ENCODE measurements around the gene C3. TPM values are rescaled to one million over a fixed set of nuclear protein-coding genes. Genes with fewer than 3 reads are reported as not detected.
A peak's percentile ranks its signal among the peaks of the same experiment; 100 is the strongest.

C3 gene
- polyA plus RNA-seq, 3 donors = 2.4 to 5.3 (median 3.2) TPM

DNA sequence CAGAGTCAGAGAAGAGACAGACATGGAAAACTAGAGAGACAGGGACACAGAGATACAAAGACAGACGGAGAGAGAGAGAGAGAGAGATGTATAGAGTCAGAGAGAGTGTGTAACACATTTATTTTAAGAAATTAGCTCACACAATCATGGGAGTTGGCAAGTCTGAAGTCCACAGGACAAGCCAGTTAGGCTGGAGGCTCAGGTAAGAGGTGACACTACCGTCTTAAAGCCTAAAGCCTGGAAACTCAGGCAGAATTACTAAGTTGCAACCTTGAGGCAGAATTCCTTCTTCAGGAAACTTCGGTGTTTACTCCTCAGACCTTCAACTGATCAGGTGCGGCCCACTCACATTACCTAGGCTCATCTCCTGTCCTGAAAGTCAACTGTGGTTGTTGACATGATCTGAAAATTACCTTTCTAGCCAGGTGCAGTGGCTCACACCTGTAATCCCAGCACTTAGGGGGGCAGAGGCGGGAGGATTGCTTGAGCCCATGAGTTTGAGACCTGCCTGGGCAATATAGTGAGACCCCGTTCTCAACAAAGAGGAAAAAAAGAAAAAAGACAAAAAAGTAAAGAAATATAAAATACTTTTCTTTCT, 47.7 kb downstream of the C3 start:
- H3K27me3 Mint-ChIP-seq (ENCODE audit: low read depth in 3 of 3) = peaks cover 0 to 7% (median under 1%) of the 10 kb centered on the region in 3 donors
- H3K4me1 Mint-ChIP-seq = peaks cover 65% of the 10 kb centered on the region
- Histone ChIP-seq H3K36me3 (replicated peaks in 1 of 2; ENCODE audit: control insufficient read depth in 1 of 2, insufficient read depth in 2 of 2, low read length in 2 of 2) (no peaks in the 10 kb centered on the region), H3K9me3 (replicated peaks in 1 of 2; ENCODE audit: control insufficient read depth in 1 of 2, insufficient read depth in 1 of 2, low read length in 2 of 2) (no peaks in the 10 kb centered on the region), H3K27me3 (ENCODE audit: control insufficient read depth in 2 of 2, insufficient read depth in 2 of 2, low read length in 2 of 2) (no peaks in the 10 kb centered on the region), H2AFZ (ENCODE audit: insufficient read depth, low read depth, low read length, poor library complexity, severe bottlenecking) (no peak overlapping the region), H3K4me1 (ENCODE audit: control insufficient read depth in 1 of 2, insufficient read depth in 2 of 2, low read length in 2 of 2) (peaks cover 67 to 70% of the 10 kb centered on the region in 2 donors), H3K79me2 (ENCODE audit: insufficient read depth, low read length) (peaks cover 24% of the 10 kb centered on the region), H3K27ac (ENCODE audit: low read depth in 1 of 2, low read length in 2 of 2) (no peak overlapping the region), H3K4me2 (replicated peaks; ENCODE audit: extremely low read depth, low read length, poor library complexity, severe bottlenecking) (no peak overlapping the region), H4K20me1 (ENCODE audit: insufficient read depth, low read length) (no peaks in the 10 kb centered on the region), H3K9ac (ENCODE audit: insufficient read depth, low read length, poor library complexity, severe bottlenecking) (no peak overlapping the region), H3K4me3 (replicated peaks in 1 of 3; ENCODE audit: low read depth in 2 of 3, low read length in 3 of 3) (no peak overlapping the region)
- H3K9me3 Mint-ChIP-seq = peaks cover 0 to 8% (median under 1%) of the 10 kb centered on the region in 7 donors
- no CpG with 5 or more reads among the region's 6 CpGs for WGBS (ENCODE audit: insufficient coverage)
- H3K27ac Mint-ChIP-seq = peak overlapping the region in 1 of 7 donors; percentile 31
- no peak for DNase-seq
- no peak for TF ChIP-seq CTCF (IDR thresholded peaks at IDR 0.05)
- intact Hi-C loops (cut with micrococcal nuclease) = no loop called here
- H3K4me3 Mint-ChIP-seq = no peak overlapping the region
- H3K36me3 Mint-ChIP-seq = peaks cover 0 to under 1% of the 10 kb centered on the region in 2 donors

GRCh38 chr19:6671960-6672359, 48.5 kb downstream of the C3 start:
- Histone ChIP-seq H2AFZ (ENCODE audit: insufficient read depth, low read depth, low read length, poor library complexity, severe bottlenecking) (peak overlapping the region; percentile 56), H3K27ac (ENCODE audit: low read depth in 1 of 2, low read length in 2 of 2) (no peak overlapping the region), H3K9ac (ENCODE audit: insufficient read depth, low read length, poor library complexity, severe bottlenecking) (no peak overlapping the region), H3K4me1 (ENCODE audit: control insufficient read depth in 1 of 2, insufficient read depth in 2 of 2, low read length in 2 of 2) (peaks cover 71 to 74% of the 10 kb centered on the region in 2 donors), H3K4me3 (replicated peaks in 1 of 3; ENCODE audit: low read depth in 2 of 3, low read length in 3 of 3) (no peak overlapping the region), H4K20me1 (ENCODE audit: insufficient read depth, low read length) (no peaks in the 10 kb centered on the region), H3K36me3 (replicated peaks in 1 of 2; ENCODE audit: control insufficient read depth in 1 of 2, insufficient read depth in 2 of 2, low read length in 2 of 2) (no peaks in the 10 kb centered on the region), H3K79me2 (ENCODE audit: insufficient read depth, low read length) (peaks cover 30% of the 10 kb centered on the region), H3K4me2 (replicated peaks; ENCODE audit: extremely low read depth, low read length, poor library complexity, severe bottlenecking) (no peak overlapping the region), H3K9me3 (replicated peaks in 1 of 2; ENCODE audit: control insufficient read depth in 1 of 2, insufficient read depth in 1 of 2, low read length in 2 of 2) (no peaks in the 10 kb centered on the region), H3K27me3 (ENCODE audit: control insufficient read depth in 2 of 2, insufficient read depth in 2 of 2, low read length in 2 of 2) (no peaks in the 10 kb centered on the region)
- Mint-ChIP-seq H3K27ac (peak overlapping the region in 5 of 7 donors; percentile 1 to 78 (median 69)), H3K27me3 (ENCODE audit: low read depth in 3 of 3) (peaks cover 0 to 6% (median 0%) of the 10 kb centered on the region in 3 donors), H3K4me3 (peak overlapping the region in 1 of 2 donors; percentile 64), H3K4me1 (peaks cover 68% of the 10 kb centered on the region), H3K36me3 (no peaks in the 10 kb centered on the region), H3K9me3 (peaks cover 0 to 6% (median 0%) of the 10 kb centered on the region in 7 donors)
- TF ChIP-seq CTCF (IDR thresholded peaks at IDR 0.05) = no peak
- DNase-seq = peak in 1 of 3 donors; percentile 43
- intact Hi-C loops (cut with micrococcal nuclease) = no loop called here
- 37% methylated on average over 4 of the region's 4 CpGs for WGBS (ENCODE audit: insufficient coverage)

Measured in CD14-positive monocyte (primary cell).